Non-pigmented ciliary epithelial cell (primary cell): ENCODE results near the gene FRY.

Source experiments
- DNase-seq: peaks from one replicate; pipeline ENCODE4 v3.0.0-alpha.2; 2010; ENCODE audit warnings: low read depth

The FRY gene

GRCh38 chr13:32016631-32017030 is 14.9 kb upstream of the FRY start:
- no peak for DNase-seq

- no peak for DNase-seq
Observed at GRCh38 chr13:32017474-32017873, 14.1 kb upstream of the FRY start.

GRCh38 chr13:32019612-32020233 is 11.9 kb upstream of the FRY start:
- peak; percentile 49 for DNase-seq

GRCh38 chr13:32021785-32022184 is 9.8 kb upstream of the FRY start:
- DNase-seq: no peak

- DNase-seq: no peak
Observed at GRCh38 chr13:32022311-32022710, 9.3 kb upstream of the FRY start.

- DNase-seq: no peak
Observed at GRCh38 chr13:32023096-32023495, 8.5 kb upstream of the FRY start.

- no peak for DNase-seq
Observed at GRCh38 chr13:32023698-32024097, 7.9 kb upstream of the FRY start.

GRCh38 chr13:32024750-32025149 is 6.8 kb upstream of the FRY start:
- no peak for DNase-seq

- no peak for DNase-seq
Observed at GRCh38 chr13:32025730-32026129, 5.8 kb upstream of the FRY start.

- DNase-seq: no peak
Observed at GRCh38 chr13:32026623-32027022, 5.0 kb upstream of the FRY start.

- DNase-seq: no peak
Observed at GRCh38 chr13:32028711-32029110, 2.9 kb upstream of the FRY start.

- DNase-seq: no peak
Observed at GRCh38 chr13:32029684-32030083, 1.9 kb upstream of the FRY start.

GRCh38 chr13:32031815-32032370 is 319 bp downstream of the FRY start:
- no peak for DNase-seq

GRCh38 chr13:32032759-32033158 is 1.2 kb downstream of the FRY start:
- no peak for DNase-seq

GRCh38 chr13:32033744-32034143 is 2.2 kb downstream of the FRY start:
- DNase-seq: no peak

- DNase-seq: no peak
Observed at GRCh38 chr13:32035716-32036115, 4.1 kb downstream of the FRY start.

- DNase-seq: no peak
Observed at GRCh38 chr13:32036126-32036695, 4.6 kb downstream of the FRY start.

- DNase-seq: no peak
Observed at GRCh38 chr13:32036757-32037156, 5.2 kb downstream of the FRY start.

- DNase-seq: no peak
Observed at GRCh38 chr13:32037471-32037870, 5.9 kb downstream of the FRY start.

- no peak for DNase-seq
Observed at GRCh38 chr13:32038343-32038742, 6.8 kb downstream of the FRY start.

GRCh38 chr13:32039056-32039455 is 7.5 kb downstream of the FRY start:
- DNase-seq: no peak

- no peak for DNase-seq
Observed at GRCh38 chr13:32039528-32039927, 8.0 kb downstream of the FRY start.

GRCh38 chr13:32040052-32040642 is 8.6 kb downstream of the FRY start:
- no peak for DNase-seq

- no peak for DNase-seq
Observed at GRCh38 chr13:32040689-32041088, 9.1 kb downstream of the FRY start.
